ENCODE measurements around the gene FAM13A.
A peak's percentile ranks its signal among the peaks of the same experiment; 100 is the strongest.
"Not testable (repeated sequence)": the region's sequence is repeated elsewhere in the genome, so short reads cannot be mapped to it uniquely, and the experiment has no call there.

FAM13A gene

DNA sequence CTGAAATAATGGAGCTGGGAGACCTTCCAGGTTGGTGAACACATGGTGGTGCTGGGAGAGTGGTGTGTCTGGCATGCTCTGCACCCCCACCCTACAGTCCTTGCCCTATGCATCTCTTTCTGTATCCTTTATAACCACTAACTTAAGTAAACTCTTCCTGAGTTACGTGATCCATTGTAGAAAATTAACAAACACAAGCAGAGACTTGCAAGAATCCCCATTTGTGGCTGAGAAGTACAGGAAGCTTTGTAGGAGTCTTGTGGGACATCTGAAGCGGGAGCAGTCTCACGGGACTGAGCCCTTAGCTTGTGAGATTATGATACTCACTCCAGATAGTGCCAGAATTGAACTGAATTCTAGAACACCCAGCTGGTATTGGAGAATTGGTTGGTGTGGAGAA, 14.3 kb upstream of the FAM13A start:
- FAIRE-seq (no peak), DNase-seq (ENCODE audit: insufficient read length, low spot score) (no peak)
- no peak for TF ChIP-seq SPI1 (IDR thresholded peaks at IDR 0.05; ENCODE audit: low read depth, low read length)
- no peak for TF ChIP-seq POLR2A (IDR thresholded peaks at IDR 0.05; ENCODE audit: low read depth, low read length)
- TF ChIP-seq TAF1 (IDR thresholded peaks at IDR 0.05; ENCODE audit: low read depth, low read length), result no peak
- TF ChIP-seq POU2F2 (IDR thresholded peaks at IDR 0.05; ENCODE audit: low read depth, low read length), result no peak
- no peak for TF ChIP-seq PAX5 (IDR thresholded peaks at IDR 0.05; ENCODE audit: insufficient read depth, low read length, severe bottlenecking)
- no peak for TF ChIP-seq POLR2AphosphoS5 (IDR thresholded peaks at IDR 0.05; ENCODE audit: low read depth, low read length)

GRCh38 chr4:89070041-89070440, 13.1 kb upstream of the FAM13A start:
- no peak for FAIRE-seq
- no peak for DNase-seq (ENCODE audit: insufficient read length, low spot score)
- TF ChIP-seq SPI1 (IDR thresholded peaks at IDR 0.05; ENCODE audit: low read depth, low read length) (no peak), POU2F2 (IDR thresholded peaks at IDR 0.05; ENCODE audit: low read depth, low read length) (no peak), POLR2A (IDR thresholded peaks at IDR 0.05; ENCODE audit: low read depth, low read length) (no peak), TAF1 (IDR thresholded peaks at IDR 0.05; ENCODE audit: low read depth, low read length) (no peak), POLR2AphosphoS5 (IDR thresholded peaks at IDR 0.05; ENCODE audit: low read depth, low read length) (no peak), PAX5 (IDR thresholded peaks at IDR 0.05; ENCODE audit: insufficient read depth, low read length, severe bottlenecking) (no peak)

DNA sequence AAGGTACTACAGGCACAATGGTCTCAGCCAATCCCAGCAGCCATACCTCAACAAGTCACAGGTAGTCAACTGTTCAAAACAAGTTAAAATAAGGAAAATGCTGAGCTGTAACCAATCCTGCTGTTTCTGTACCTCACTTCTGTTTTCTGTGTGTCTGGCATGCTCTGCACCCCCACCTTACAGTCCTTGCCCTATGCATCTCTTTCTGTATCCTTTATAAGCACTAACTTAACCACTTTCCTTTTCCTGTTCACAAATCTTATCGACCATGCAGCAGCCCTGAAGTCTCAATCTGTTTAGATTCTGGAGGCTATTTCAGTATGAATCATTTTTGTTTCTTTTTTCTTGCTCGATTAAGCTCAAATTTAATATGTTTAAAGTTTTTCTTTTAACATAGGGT, 12.5 kb upstream of the FAM13A start:
- FAIRE-seq (peak; percentile 60), DNase-seq (ENCODE audit: insufficient read length, low spot score) (no peak)
- no peak for TF ChIP-seq TAF1 (IDR thresholded peaks at IDR 0.05; ENCODE audit: low read depth, low read length)
- TF ChIP-seq SPI1 (IDR thresholded peaks at IDR 0.05; ENCODE audit: low read depth, low read length), result 0 out of 2 replicates have a peak, but pooled peaks have one; percentile 26

- DNase-seq (ENCODE audit: insufficient read length, low spot score), result no peak
- FAIRE-seq, result no peak
- TF ChIP-seq POU2F2 (IDR thresholded peaks at IDR 0.05; ENCODE audit: low read depth, low read length), result no peak
- TF ChIP-seq PAX5 (IDR thresholded peaks at IDR 0.05; ENCODE audit: insufficient read depth, low read length, severe bottlenecking), result no peak
- TF ChIP-seq POLR2AphosphoS5 (IDR thresholded peaks at IDR 0.05; ENCODE audit: low read depth, low read length), result no peak
- no peak for TF ChIP-seq POLR2A (IDR thresholded peaks at IDR 0.05; ENCODE audit: low read depth, low read length)
- no peak for TF ChIP-seq TAF1 (IDR thresholded peaks at IDR 0.05; ENCODE audit: low read depth, low read length)
- no peak for TF ChIP-seq SPI1 (IDR thresholded peaks at IDR 0.05; ENCODE audit: low read depth, low read length)
Measured at GRCh38 chr4:89067417-89067816, 10.4 kb upstream of the FAM13A start.

- no peak for TF ChIP-seq POLR2A (IDR thresholded peaks at IDR 0.05; ENCODE audit: low read depth, low read length)
- no peak for TF ChIP-seq TAF1 (IDR thresholded peaks at IDR 0.05; ENCODE audit: low read depth, low read length)
- TF ChIP-seq SPI1 (IDR thresholded peaks at IDR 0.05; ENCODE audit: low read depth, low read length), result no peak
- no peak for TF ChIP-seq POU2F2 (IDR thresholded peaks at IDR 0.05; ENCODE audit: low read depth, low read length)
- no peak for TF ChIP-seq POLR2AphosphoS5 (IDR thresholded peaks at IDR 0.05; ENCODE audit: low read depth, low read length)
- TF ChIP-seq PAX5 (IDR thresholded peaks at IDR 0.05; ENCODE audit: insufficient read depth, low read length, severe bottlenecking), result no peak
- FAIRE-seq (no peak), DNase-seq (ENCODE audit: insufficient read length, low spot score) (no peak)
Measured at GRCh38 chr4:89064848-89065247, 7.9 kb upstream of the FAM13A start.

GRCh38 chr4:89057844-89058243, 859 bp upstream of the FAM13A start:
- FAIRE-seq; DNase-seq (ENCODE audit: insufficient read length, low spot score): not testable (repeated sequence)

DNA sequence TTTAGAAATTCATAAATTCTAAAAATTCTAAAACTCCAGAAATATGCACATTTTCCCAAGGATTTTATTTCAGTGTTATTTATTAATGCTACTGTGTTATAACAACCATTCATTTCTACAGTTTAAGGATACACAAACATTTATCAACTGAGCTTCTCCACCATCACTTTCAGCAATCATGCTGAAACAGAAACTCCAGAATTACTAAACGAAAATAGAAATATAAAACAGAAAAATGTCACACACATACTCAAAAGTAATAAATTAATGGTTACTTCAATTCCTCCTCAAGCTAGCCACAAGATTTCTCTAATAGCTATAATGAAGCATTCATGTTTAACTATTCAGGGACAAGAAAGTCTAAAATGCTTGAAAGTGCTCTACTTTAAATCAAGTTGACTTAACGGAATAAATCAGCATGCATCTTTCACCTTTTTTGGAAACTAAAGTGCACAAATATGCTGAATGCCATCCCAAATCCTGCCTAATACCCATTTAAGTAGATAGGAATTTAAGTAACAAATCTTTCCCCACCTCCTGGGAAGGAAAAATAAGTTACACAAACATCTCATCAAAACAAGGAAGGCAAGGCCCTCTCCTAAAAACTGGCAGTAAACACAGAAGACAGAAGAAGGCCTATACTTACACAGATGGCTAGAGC, 563 bp downstream of the FAM13A start:
- FAIRE-seq, result peak; percentile 13
- no peak for DNase-seq (ENCODE audit: insufficient read length, low spot score)
- TF ChIP-seq POLR2A (IDR thresholded peaks at IDR 0.05; ENCODE audit: low read depth, low read length) (no peak), POLR2AphosphoS5 (IDR thresholded peaks at IDR 0.05; ENCODE audit: low read depth, low read length) (no peak), PAX5 (IDR thresholded peaks at IDR 0.05; ENCODE audit: insufficient read depth, low read length, severe bottlenecking) (no peak), POU2F2 (IDR thresholded peaks at IDR 0.05; ENCODE audit: low read depth, low read length) (no peak), SPI1 (IDR thresholded peaks at IDR 0.05; ENCODE audit: low read depth, low read length) (no peak), TAF1 (IDR thresholded peaks at IDR 0.05; ENCODE audit: low read depth, low read length) (no peak)

DNA sequence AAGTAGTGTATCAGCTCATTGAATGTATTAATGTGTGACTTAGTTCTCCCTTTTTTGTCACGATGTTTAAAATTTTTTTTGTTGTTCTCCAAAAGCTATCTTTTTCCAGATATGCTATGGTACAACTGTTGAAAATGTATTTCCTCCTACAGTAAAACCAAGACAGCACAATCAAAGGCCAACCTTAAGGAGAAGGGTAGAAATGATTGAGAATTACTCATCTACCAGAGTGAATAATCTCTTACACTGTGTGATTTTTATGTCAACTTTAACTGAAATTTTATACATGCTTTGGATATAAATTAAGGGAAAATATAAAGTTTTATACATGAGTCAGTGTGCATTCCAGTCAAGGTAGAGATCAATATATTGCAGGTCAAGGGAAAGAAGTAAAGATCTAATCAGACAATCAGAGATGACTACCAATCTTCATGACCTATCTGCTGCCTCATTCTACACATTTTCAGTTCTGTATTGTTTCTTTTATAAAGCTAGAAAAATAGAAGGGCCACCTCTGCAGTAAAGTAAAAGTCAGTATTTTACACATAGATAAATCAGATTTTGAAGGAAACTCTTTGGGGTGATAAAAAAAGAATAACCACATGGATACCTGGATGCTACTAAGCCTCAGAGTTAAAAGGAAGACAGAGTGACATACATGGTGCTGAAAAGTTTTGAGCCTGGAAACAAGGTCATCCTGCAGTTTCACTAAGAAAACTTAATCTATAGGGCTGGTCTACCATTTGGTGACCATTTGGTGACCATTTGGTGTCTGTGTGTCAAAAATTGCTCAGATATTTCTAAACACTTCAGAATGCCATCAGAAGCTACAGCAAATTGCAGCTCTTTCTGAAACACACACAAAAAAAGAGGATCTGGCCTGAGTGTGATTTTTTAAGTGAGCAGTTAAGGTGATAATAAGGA, 1.6 kb downstream of the FAM13A start:
- TF ChIP-seq SPI1 (IDR thresholded peaks at IDR 0.05; ENCODE audit: low read depth, low read length) (0 out of 2 replicates have a peak, but pooled peaks have one; percentile 23), POLR2AphosphoS5 (IDR thresholded peaks at IDR 0.05; ENCODE audit: low read depth, low read length) (no peak), POU2F2 (IDR thresholded peaks at IDR 0.05; ENCODE audit: low read depth, low read length) (no peak)
- no peak for DNase-seq (ENCODE audit: insufficient read length, low spot score)
- peak; percentile 33 for FAIRE-seq

DNA sequence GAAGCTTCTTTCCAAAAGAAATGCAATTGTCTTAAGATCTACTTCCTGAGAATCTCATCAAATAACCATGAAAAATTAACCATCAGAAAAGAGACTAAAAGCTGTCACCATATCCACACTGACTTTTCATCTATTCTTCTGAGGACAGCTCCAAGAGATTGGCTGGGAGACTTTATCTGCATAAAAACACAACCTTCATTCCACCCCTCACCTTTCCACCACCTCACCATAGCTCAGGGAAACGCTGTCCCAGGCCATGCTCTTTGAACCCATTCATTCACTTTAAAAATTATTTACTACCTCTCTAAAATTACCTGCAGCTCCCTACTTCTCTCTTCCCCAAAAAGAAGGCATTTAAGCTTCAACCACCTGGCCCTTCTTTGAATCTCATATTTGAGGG, 2.4 kb downstream of the FAM13A start:
- FAIRE-seq (no peak), DNase-seq (ENCODE audit: insufficient read length, low spot score) (no peak)
- TF ChIP-seq POU2F2 (IDR thresholded peaks at IDR 0.05; ENCODE audit: low read depth, low read length) (no peak), POLR2AphosphoS5 (IDR thresholded peaks at IDR 0.05; ENCODE audit: low read depth, low read length) (no peak), TAF1 (IDR thresholded peaks at IDR 0.05; ENCODE audit: low read depth, low read length) (no peak), PAX5 (IDR thresholded peaks at IDR 0.05; ENCODE audit: insufficient read depth, low read length, severe bottlenecking) (no peak), POLR2A (IDR thresholded peaks at IDR 0.05; ENCODE audit: low read depth, low read length) (no peak), SPI1 (IDR thresholded peaks at IDR 0.05; ENCODE audit: low read depth, low read length) (no peak)

GRCh38 chr4:89049853-89050252, 7.1 kb downstream of the FAM13A start:
- no peak for DNase-seq (ENCODE audit: insufficient read length, low spot score)
- TF ChIP-seq POU2F2 (IDR thresholded peaks at IDR 0.05; ENCODE audit: low read depth, low read length) (no peak), TAF1 (IDR thresholded peaks at IDR 0.05; ENCODE audit: low read depth, low read length) (no peak)
- no peak for FAIRE-seq

Measured in GM12891 (cell line).